Type B pancreatic cell (in vitro differentiated cells): Measurements from ENCODE around the gene IL1RL1. TPM values are rescaled to one million over a fixed set of nuclear protein-coding genes. Genes with fewer than 3 reads are reported as not detected.

Experiments
- DNase-seq: peaks from one replicate; pipeline ENCODE4 v3.0.0; 2021; ENCODE audit warnings: mixed read lengths; ENCODE audit not compliant: unreplicated experiment; ENCODE audit errors: extremely low spot score
- H3K27ac Mint-ChIP-seq: 2 replicates; pipeline ENCODE4 v1.8.0; 2021; ENCODE audit warnings: mild to moderate bottlenecking, mixed read lengths
- H3K27me3 Mint-ChIP-seq: 2 replicates; pipeline ENCODE4 v1.8.0; 2021; ENCODE audit warnings: mixed read lengths
- H3K36me3 Mint-ChIP-seq: 2 replicates; pipeline ENCODE4 v1.8.0; 2021; ENCODE audit warnings: mixed read lengths
- H3K4me1 Mint-ChIP-seq: one replicate; pipeline ENCODE4 v1.8.0; 2021; ENCODE audit warnings: mixed read lengths; ENCODE audit not compliant: unreplicated experiment
- H3K4me3 Mint-ChIP-seq: 2 replicates; pipeline ENCODE4 v1.8.0; 2021; ENCODE audit warnings: mild to moderate bottlenecking, mixed read lengths
- H3K9me3 Mint-ChIP-seq: 2 replicates; pipeline ENCODE4 v1.8.0; 2021; ENCODE audit warnings: mixed read lengths
- total RNA-seq: library from RNA; stranded (reverse); gene quantifications from 2 replicates; pipeline ENCODE4 v1.2.1, GENCODE V29; 2021; ENCODE audit warnings: low replicate concordance
- TF ChIP-seq, protein P1 (sequence below): fragments of 200-600 bp; sonication (generic); conservative IDR thresholded peaks from 2 replicates; pipeline ENCODE4 v1.5.0; 2021; ENCODE audit warnings: antibody characterized with exemption, mild to moderate bottlenecking

Gene IL1RL1
- total RNA-seq, 1 donor from 2014 or later, result not detected

DNA sequence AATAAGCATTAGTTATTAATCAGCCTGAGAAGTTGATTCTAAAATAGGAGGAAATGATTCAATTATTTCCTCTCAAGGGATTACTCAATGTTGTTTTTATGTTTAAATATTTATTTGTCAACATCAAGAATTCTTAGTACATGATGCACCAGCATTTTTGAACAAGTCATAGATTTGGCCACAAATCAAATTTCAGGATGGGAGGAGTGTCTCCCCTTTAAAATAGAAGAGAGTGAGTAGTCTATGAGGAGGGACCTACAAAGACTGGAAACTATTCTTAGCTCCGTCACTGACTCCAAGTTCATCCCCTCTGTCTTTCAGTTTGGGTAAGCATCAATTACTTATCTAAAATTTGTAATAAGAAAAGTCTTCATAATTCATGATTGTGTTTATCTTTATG, 25.6 kb downstream of the IL1RL1 start:
- Mint-ChIP-seq H3K27ac (no peak overlapping the region), H3K9me3 (no peaks in the 10 kb centered on the region), H3K4me1 (no peaks in the 10 kb centered on the region), H3K36me3 (no peaks in the 10 kb centered on the region), H3K27me3 (peaks cover 13% of the 10 kb centered on the region), H3K4me3 (no peak overlapping the region)
- no peak for DNase-seq
- TF ChIP-seq, protein P1, sequence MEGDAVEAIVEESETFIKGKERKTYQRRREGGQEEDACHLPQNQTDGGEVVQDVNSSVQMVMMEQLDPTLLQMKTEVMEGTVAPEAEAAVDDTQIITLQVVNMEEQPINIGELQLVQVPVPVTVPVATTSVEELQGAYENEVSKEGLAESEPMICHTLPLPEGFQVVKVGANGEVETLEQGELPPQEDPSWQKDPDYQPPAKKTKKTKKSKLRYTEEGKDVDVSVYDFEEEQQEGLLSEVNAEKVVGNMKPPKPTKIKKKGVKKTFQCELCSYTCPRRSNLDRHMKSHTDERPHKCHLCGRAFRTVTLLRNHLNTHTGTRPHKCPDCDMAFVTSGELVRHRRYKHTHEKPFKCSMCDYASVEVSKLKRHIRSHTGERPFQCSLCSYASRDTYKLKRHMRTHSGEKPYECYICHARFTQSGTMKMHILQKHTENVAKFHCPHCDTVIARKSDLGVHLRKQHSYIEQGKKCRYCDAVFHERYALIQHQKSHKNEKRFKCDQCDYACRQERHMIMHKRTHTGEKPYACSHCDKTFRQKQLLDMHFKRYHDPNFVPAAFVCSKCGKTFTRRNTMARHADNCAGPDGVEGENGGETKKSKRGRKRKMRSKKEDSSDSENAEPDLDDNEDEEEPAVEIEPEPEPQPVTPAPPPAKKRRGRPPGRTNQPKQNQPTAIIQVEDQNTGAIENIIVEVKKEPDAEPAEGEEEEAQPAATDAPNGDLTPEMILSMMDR, result no peak

DNA sequence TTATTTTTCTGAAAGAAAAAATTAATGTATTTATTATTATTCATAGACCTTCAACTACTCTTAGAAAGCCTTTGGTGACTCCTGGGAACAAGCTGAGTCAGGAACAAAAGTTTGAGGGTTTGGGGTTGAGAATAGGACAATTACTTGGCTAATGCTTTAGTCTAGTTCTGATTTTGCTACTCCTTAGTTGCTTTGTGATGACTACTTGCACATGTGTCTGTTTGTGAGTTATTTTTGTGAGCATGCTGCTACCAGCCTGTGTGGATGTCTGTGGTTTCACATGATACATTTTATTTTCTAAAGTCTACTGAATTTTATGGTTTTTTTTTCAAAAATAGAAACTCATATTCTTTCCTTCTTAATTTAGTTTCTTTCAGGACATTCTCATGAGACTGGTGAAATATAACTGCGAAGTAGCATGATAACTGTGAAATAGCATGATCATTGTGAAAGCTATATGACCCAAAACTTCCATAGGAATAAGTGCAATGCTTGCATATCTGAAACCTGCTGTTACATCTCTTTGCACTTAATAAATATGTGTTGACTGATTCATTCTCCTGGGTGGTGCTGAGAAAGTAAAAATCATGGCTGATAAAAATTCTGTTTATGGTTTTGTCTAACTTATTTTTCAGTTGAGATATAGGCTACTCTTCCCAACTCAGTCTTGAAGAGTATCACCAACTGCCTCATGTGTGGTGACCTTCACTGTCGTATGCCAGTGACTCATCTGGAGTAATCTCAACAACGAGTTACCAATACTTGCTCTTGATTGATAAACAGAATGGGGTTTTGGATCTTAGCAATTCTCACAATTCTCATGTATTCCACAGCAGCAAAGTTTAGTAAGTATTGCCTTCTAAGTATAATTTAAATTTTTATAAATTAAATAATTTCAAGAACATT, 26.4 kb downstream of the IL1RL1 start:
- DNase-seq, result no peak
- Mint-ChIP-seq H3K27ac (no peak overlapping the region), H3K27me3 (peaks cover 13% of the 10 kb centered on the region), H3K4me3 (no peak overlapping the region), H3K36me3 (no peaks in the 10 kb centered on the region), H3K9me3 (no peaks in the 10 kb centered on the region), H3K4me1 (no peaks in the 10 kb centered on the region)
- TF ChIP-seq, protein P1, result no peak

DNA sequence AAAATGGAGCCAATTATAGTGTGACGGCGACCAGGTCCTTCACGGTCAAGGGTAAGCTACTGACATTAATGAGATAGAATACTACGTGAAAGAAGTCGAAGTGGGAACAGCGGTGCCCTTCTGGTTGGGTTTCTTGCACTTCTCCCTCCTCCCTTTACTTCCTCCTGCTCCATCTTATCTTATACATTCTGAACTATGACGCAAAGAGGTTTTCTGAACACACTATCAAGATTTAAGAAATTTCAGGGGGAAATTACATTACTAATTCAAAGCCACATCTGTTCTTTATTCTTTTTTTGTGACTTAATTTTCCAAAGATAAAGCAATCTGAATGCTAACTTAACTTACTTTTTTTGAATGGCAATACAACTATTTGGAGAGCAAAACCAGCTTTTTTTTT, 29.4 kb downstream of the IL1RL1 start:
- Mint-ChIP-seq H3K9me3 (no peaks in the 10 kb centered on the region), H3K4me1 (no peaks in the 10 kb centered on the region), H3K4me3 (no peak overlapping the region), H3K27ac (no peak overlapping the region), H3K27me3 (peaks cover 3% of the 10 kb centered on the region), H3K36me3 (no peaks in the 10 kb centered on the region)
- DNase-seq, result no peak
- TF ChIP-seq, protein P1, result no peak

DNA sequence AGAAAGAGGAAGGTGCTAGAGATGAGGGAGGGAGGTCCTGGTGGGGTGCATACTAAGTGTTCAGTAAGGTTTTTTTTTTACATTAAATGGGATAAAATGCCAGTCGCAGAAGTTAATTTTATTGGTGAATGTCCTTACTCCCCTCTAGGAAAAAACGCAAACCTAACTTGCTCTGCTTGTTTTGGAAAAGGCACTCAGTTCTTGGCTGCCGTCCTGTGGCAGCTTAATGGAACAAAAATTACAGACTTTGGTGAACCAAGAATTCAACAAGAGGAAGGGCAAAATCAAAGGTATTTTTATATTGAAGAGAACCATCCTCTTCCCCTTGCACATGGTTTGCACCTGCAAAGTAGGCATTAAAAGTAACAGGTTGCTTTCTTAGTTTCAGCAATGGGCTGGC, 31.5 kb downstream of the IL1RL1 start:
- no peak for DNase-seq
- TF ChIP-seq, protein P1, result no peak
- H3K4me3 Mint-ChIP-seq, result no peak overlapping the region
- H3K27me3 Mint-ChIP-seq, result peaks cover 15% of the 10 kb centered on the region
- no peak overlapping the region for H3K27ac Mint-ChIP-seq
- H3K4me1 Mint-ChIP-seq, result no peaks in the 10 kb centered on the region
- H3K36me3 Mint-ChIP-seq, result no peaks in the 10 kb centered on the region
- peaks cover 6% of the 10 kb centered on the region for H3K9me3 Mint-ChIP-seq

DNA sequence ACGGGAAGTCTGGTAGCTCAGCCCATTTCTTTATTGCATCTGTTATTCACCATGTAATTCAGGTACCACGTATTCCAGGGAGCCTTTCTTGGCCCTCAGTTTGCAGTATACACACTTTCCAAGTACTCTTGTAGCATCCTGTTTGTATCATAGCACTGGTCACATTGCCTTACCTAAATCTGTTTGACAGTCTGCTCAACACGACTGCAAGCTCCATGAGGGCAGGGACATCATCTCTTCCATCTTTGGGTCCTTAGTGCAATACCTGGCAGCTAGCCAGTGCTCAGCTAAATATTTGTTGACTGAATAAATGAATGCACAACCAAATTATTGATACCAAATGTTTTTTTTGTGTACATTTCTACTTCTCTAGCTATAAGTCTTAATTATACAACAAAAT, 33.0 kb downstream of the IL1RL1 start:
- H3K9me3 Mint-ChIP-seq, result peaks cover 6% of the 10 kb centered on the region
- no peak overlapping the region for H3K4me3 Mint-ChIP-seq

More for the DNA sequence above, 33.0 kb downstream of the IL1RL1 start:
- TF ChIP-seq, protein P1, result no peak
- H3K36me3 Mint-ChIP-seq, result no peaks in the 10 kb centered on the region
- H3K4me1 Mint-ChIP-seq, result no peaks in the 10 kb centered on the region
- no peak for DNase-seq
- H3K27ac Mint-ChIP-seq, result no peak overlapping the region
- peaks cover 21% of the 10 kb centered on the region for H3K27me3 Mint-ChIP-seq
